Ovary (tissue), 3 donors: ENCODE measurements around the gene MICAL2.

Source experiments
- CTCF ChIP-seq, 3 donors: fragments of 450-650 bp in 2 of 3; fragments of 200-600 bp in 1 of 3; IDR thresholded peaks; one replicate each; pipeline versions ENCODE4 v1.5.1 to v1.8.0; 2016 to 2022; ENCODE audit warnings: antibody characterized with exemption in 3 of 3, mild to moderate bottlenecking in 1 of 3
- EP300 ChIP-seq: sonication (generic); formaldehyde crosslinking; IDR thresholded peaks from one replicate; pipeline ENCODE4 v1.6.1; 2017; ENCODE audit warnings: antibody characterized with exemption
- POLR2A ChIP-seq: fragments of 450-650 bp; IDR thresholded peaks from one replicate; pipeline ENCODE4 v1.6.1; 2017; ENCODE audit warnings: antibody characterized with exemption, mild to moderate bottlenecking, moderate library complexity
- donor health status: DM: no; HTN: no; CAD: no.

- TF ChIP-seq CTCF (IDR thresholded peaks at IDR 0.05) (no peak), EP300 (no peak), POLR2A (no peak)
Observed at GRCh38 chr11:12099132-12099873, 11.1 kb upstream of the MICAL2 start.
